GM23338 (cell line): ENCODE data around the gene MPHOSPH8. TPM values are rescaled to one million over a fixed set of nuclear protein-coding genes. Genes with fewer than 3 reads are reported as not detected.

Experiments used
- ATAC-seq: fragments of 200-7000 bp; cut with Tn5 transposase; 3 replicates; pipeline ENCODE4 v1.9.1; 2020
- DNase-seq: peaks from one replicate; pipeline ENCODE4 v3.0.0-alpha.2; 2015; ENCODE audit warnings: low spot score
- H2AFZ ChIP-seq: fragments of 200-600 bp; sonication (generic); 2 replicates; pipeline ENCODE4 v1.8.0; 2016; ENCODE audit warnings: antibody characterized with exemption, mild to moderate bottlenecking, moderate library complexity
- H3F3A ChIP-seq: fragments of 200-600 bp; sonication (generic); replicated peaks from 2 replicates; pipeline ENCODE4 v1.8.0; 2017; ENCODE audit warnings: antibody characterized with exemption, mixed run types, low read depth
- H3K27ac ChIP-seq: fragments of 200-600 bp; sonication (generic); 2 replicates; pipeline ENCODE4 v1.6.1; 2016; ENCODE audit warnings: low read depth
- H3K27me3 ChIP-seq: fragments of 200-600 bp; sonication (generic); 2 replicates; pipeline ENCODE4 v1.8.0; 2016; ENCODE audit warnings: mild to moderate bottlenecking, mixed run types, moderate library complexity; ENCODE audit not compliant: insufficient read depth
- H3K36me3 ChIP-seq: fragments of 200-600 bp; sonication (generic); 2 replicates; pipeline ENCODE4 v1.8.0; 2016; ENCODE audit warnings: mild to moderate bottlenecking; ENCODE audit not compliant: insufficient read depth
- H3K4me1 ChIP-seq: fragments of 200-600 bp; sonication (generic); 2 replicates; pipeline ENCODE4 v1.8.0; 2016; ENCODE audit warnings: mild to moderate bottlenecking, moderate library complexity; ENCODE audit not compliant: insufficient read depth
- H3K4me2 ChIP-seq: fragments of 200-600 bp; sonication (generic); 2 replicates; pipeline ENCODE4 v1.7.1; 2017; ENCODE audit warnings: mixed run types
- H3K4me3 ChIP-seq: fragments of 200-600 bp; sonication (generic); 2 replicates; pipeline ENCODE4 v1.6.1; 2016; ENCODE audit warnings: mixed run types
- H3K79me2 ChIP-seq: fragments of 200-600 bp; sonication (generic); replicated peaks from 2 replicates; pipeline ENCODE4 v1.8.0; 2017; ENCODE audit warnings: mild to moderate bottlenecking; ENCODE audit not compliant: insufficient read depth
- H3K9me2 ChIP-seq: fragments of 200-600 bp; sonication (generic); 2 replicates; pipeline ENCODE4 v1.8.0; 2017; ENCODE audit not compliant: insufficient read depth
- H4K20me1 ChIP-seq: fragments of 200-600 bp; sonication (generic); replicated peaks from 2 replicates; pipeline ENCODE4 v1.8.0; 2017; ENCODE audit warnings: mild to moderate bottlenecking; ENCODE audit not compliant: insufficient read depth
- H3K27ac Mint-ChIP-seq: 2 replicates; pipeline ENCODE4 v1.8.0; 2020; ENCODE audit warnings: inconsistent platforms, mild to moderate bottlenecking, moderate library complexity, mixed read lengths
- H3K27me3 Mint-ChIP-seq: 3 replicates; pipeline ENCODE4 v1.8.0; 2022; ENCODE audit warnings: low read depth, mild to moderate bottlenecking, moderate library complexity, mixed read lengths, inconsistent platforms; ENCODE audit not compliant: insufficient read depth, poor library complexity
- H3K36me3 Mint-ChIP-seq: 3 replicates; pipeline ENCODE4 v1.8.0; 2021; ENCODE audit warnings: low read depth, mild to moderate bottlenecking, inconsistent platforms, moderate library complexity, mixed read lengths
- H3K4me1 Mint-ChIP-seq: 3 replicates; pipeline ENCODE4 v1.8.0; 2020; ENCODE audit warnings: mild to moderate bottlenecking, inconsistent platforms, mixed read lengths
- H3K4me3 Mint-ChIP-seq: 3 replicates; pipeline ENCODE4 v1.8.0; 2021; ENCODE audit warnings: moderate library complexity, mild to moderate bottlenecking, inconsistent platforms, mixed read lengths
- H3K9me3 Mint-ChIP-seq: 3 replicates; pipeline ENCODE4 v1.8.0; 2020; ENCODE audit warnings: moderate library complexity, mild to moderate bottlenecking, inconsistent platforms, mixed read lengths
- CTCF ChIP-seq, 2 experiments: fragments of 200-600 bp in 1 of 2; sonication (generic) in 1 of 2; conservative IDR thresholded peaks; 2 replicates each; pipeline versions ENCODE4 v1.5.1 to v1.6.1; 2016 to 2017; ENCODE audit warnings: antibody characterized with exemption in 2 of 2, low read depth in 2 of 2, mild to moderate bottlenecking in 2 of 2, moderate library complexity in 1 of 2
- EZH2 ChIP-seq: fragments of 200-600 bp; sonication (generic); IDR thresholded peaks from one replicate; pipeline ENCODE4 v1.8.0; 2017; ENCODE audit warnings: antibody characterized with exemption, mild to moderate bottlenecking, low read depth; ENCODE audit not compliant: unreplicated experiment
- NANOG ChIP-seq: IDR thresholded peaks from 2 replicates; pipeline ENCODE4 v1.6.1; 2016; ENCODE audit warnings: antibody characterized with exemption, borderline replicate concordance
- REST ChIP-seq: IDR thresholded peaks from one replicate; pipeline ENCODE4 v1.6.1; 2018; ENCODE audit warnings: antibody characterized with exemption; ENCODE audit not compliant: unreplicated experiment
- STAT1 ChIP-seq: IDR thresholded peaks from one replicate; pipeline ENCODE4 v1.6.1; 2016; ENCODE audit warnings: antibody characterized with exemption; ENCODE audit not compliant: unreplicated experiment
- ZNF114 ChIP-seq: fragments of 250-450 bp; sonication (Bioruptor Pico); IDR thresholded peaks from 2 replicates; pipeline ENCODE4 v1.5.0; 2020; ENCODE audit warnings: mild to moderate bottlenecking, moderate library complexity
- ZNF331 ChIP-seq: fragments of 250-450 bp; sonication (Bioruptor Pico); IDR thresholded peaks from 2 replicates; pipeline ENCODE4 v1.5.0; 2020; ENCODE audit warnings: low read depth, mild to moderate bottlenecking, moderate library complexity
- polyA plus RNA-seq: library from polyadenylated mRNA; unstranded; fragments of >200 nt; fragmentation: Nextera tagmentation; extraction: Ambion mirVana; gene quantifications from 2 replicates; pipeline ENCODE4 v1.2.1, GENCODE V29; 2016
- total RNA-seq: library from RNA; depleted of rRNA; stranded (reverse); fragments of >200 nt; shearing (Covaris generic); gene quantifications from 2 replicates; pipeline ENCODE4 v1.2.3, GENCODE V29; 2014
- TF ChIP-seq, protein P1 (sequence below): IDR thresholded peaks from 2 replicates; pipeline ENCODE4 v1.6.1; 2016; ENCODE audit warnings: antibody characterized with exemption

MPHOSPH8 gene
- total and polyA plus RNA-seq, 2 experiments from 2014 or later = 15.6 to 31.9 TPM

DNA sequence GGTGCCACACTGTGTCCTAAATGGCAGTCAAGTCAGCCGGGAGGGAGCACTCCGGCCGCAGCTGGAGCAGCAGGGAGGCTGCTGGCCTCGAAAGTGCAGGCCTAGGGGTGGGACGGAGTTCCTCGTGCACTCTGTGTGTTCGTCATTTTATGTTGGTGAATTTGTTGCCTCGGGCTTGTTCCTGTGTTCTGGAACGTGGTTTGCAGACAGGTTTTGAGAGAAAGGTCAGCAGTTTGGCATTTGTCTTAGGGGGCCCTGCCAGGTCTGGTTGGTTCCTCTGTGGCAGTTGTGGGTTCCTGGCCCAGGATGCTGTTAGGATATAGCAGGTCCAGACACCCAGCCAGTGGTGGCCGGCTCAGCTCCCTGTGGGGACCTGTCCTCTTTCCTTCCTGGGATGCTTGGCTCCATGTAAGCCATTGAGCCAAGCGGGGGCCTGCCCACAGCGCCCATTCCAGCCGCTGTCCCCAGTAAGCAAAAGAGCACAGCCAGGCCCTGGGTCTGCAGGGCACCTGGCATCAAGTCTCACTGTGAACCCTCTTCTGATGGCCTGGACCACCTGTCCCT lies 30.0 kb downstream of the MPHOSPH8 start:
- no peak for ATAC-seq
- no peak overlapping the region for H3K27ac Mint-ChIP-seq
- no peaks in the 10 kb centered on the region for H3K27me3 ChIP-seq

More for the DNA sequence above, 30.0 kb downstream of the MPHOSPH8 start:
- H3K27ac ChIP-seq = no peak overlapping the region
- no peaks in the 10 kb centered on the region for H3K9me3 Mint-ChIP-seq
- H2AFZ ChIP-seq = no peak overlapping the region
- no peaks in the 10 kb centered on the region for H3K9me2 ChIP-seq
- peaks cover 2% of the 10 kb centered on the region for H3K27me3 Mint-ChIP-seq
- H3K79me2 ChIP-seq = no peaks in the 10 kb centered on the region
- no peaks in the 10 kb centered on the region for H3K4me1 ChIP-seq
- H3K4me2 ChIP-seq = no peak overlapping the region
- DNase-seq = no peak
- no peak for TF ChIP-seq ZNF331 (CRISPR knock-in tag)
- TF ChIP-seq, protein P1, sequence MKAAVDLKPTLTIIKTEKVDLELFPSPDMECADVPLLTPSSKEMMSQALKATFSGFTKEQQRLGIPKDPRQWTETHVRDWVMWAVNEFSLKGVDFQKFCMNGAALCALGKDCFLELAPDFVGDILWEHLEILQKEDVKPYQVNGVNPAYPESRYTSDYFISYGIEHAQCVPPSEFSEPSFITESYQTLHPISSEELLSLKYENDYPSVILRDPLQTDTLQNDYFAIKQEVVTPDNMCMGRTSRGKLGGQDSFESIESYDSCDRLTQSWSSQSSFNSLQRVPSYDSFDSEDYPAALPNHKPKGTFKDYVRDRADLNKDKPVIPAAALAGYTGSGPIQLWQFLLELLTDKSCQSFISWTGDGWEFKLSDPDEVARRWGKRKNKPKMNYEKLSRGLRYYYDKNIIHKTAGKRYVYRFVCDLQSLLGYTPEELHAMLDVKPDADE = no peak
- TF ChIP-seq EZH2 = no peak
- no peak for TF ChIP-seq CTCF (conservative IDR thresholded peaks at IDR 0.05; ENCODE audit: low read depth in 2 of 2)
- no peak for TF ChIP-seq STAT1
- TF ChIP-seq REST = no peak
- TF ChIP-seq ZNF114 (CRISPR knock-in tag) = no peak
- no peak for TF ChIP-seq NANOG
- peaks cover 6% of the 10 kb centered on the region for H4K20me1 ChIP-seq
- H3K4me3 ChIP-seq = no peak overlapping the region
- H3K4me1 Mint-ChIP-seq = peaks cover 10% of the 10 kb centered on the region
- H3F3A ChIP-seq = peaks cover 18% of the 10 kb centered on the region; the same call in 1 of the 2 replicates
- peaks cover 19% of the 10 kb centered on the region for H3K36me3 ChIP-seq
- peaks cover 50% of the 10 kb centered on the region for H3K36me3 Mint-ChIP-seq
- H3K4me3 Mint-ChIP-seq = no peak overlapping the region
